ENCODE measurements around the gene SDK2. TPM values are rescaled to one million over a fixed set of nuclear protein-coding genes. Genes with fewer than 3 reads are reported as not detected.

The SDK2 gene
- polyA plus RNA-seq, 2 donors = 0.29 to 0.55 TPM

- no peaks in the 10 kb centered on the region for H3K36me3 ChIP-seq (ENCODE audit: control insufficient read depth in 2 of 2, insufficient read depth in 2 of 2, low read length in 1 of 2)
- H3K4me3 ChIP-seq (ENCODE audit: low read depth in 1 of 2, low read length in 2 of 2) = no peak overlapping the region
- H3K27me3 ChIP-seq (ENCODE audit: control insufficient read depth in 1 of 2, insufficient read depth in 2 of 2, low read length in 2 of 2) = no peaks in the 10 kb centered on the region
- WGBS, 2 donors = 52 to 76% methylated on average over 6 of the region's 6 CpGs
- no peaks in the 10 kb centered on the region for H3K9me3 ChIP-seq (ENCODE audit: control insufficient read depth in 2 of 2, insufficient read depth in 1 of 2, low read depth in 1 of 2, low read length in 1 of 2)
- peaks cover 7 to 12% of the 10 kb centered on the region in 2 donors for H3K4me1 ChIP-seq (ENCODE audit: control insufficient read depth in 2 of 2, insufficient read depth in 2 of 2, low read length in 1 of 2)
- peak overlapping the region in 1 of 2 donors; percentile 34 for H3K27ac ChIP-seq (ENCODE audit: low read depth in 2 of 2, low read length in 1 of 2)
Measured at GRCh38 chr17:73541111-73541510, 103.1 kb downstream of the SDK2 start.

GRCh38 chr17:73539166-73539565, 105.1 kb downstream of the SDK2 start:
- H3K27ac ChIP-seq (ENCODE audit: low read depth in 2 of 2, low read length in 1 of 2) = no peak overlapping the region
- H3K4me3 ChIP-seq (ENCODE audit: low read depth in 1 of 2, low read length in 2 of 2) = no peak overlapping the region
- H3K36me3 ChIP-seq (ENCODE audit: control insufficient read depth in 2 of 2, insufficient read depth in 2 of 2, low read length in 1 of 2) = no peaks in the 10 kb centered on the region
- H3K27me3 ChIP-seq (ENCODE audit: control insufficient read depth in 1 of 2, insufficient read depth in 2 of 2, low read length in 2 of 2) = no peaks in the 10 kb centered on the region
- peaks cover 3 to 9% of the 10 kb centered on the region in 2 donors for H3K4me1 ChIP-seq (ENCODE audit: control insufficient read depth in 2 of 2, insufficient read depth in 2 of 2, low read length in 1 of 2)
- WGBS, 2 donors = 48 to 65% methylated on average over 9 of the region's 9 CpGs
- H3K9me3 ChIP-seq (ENCODE audit: control insufficient read depth in 2 of 2, insufficient read depth in 1 of 2, low read depth in 1 of 2, low read length in 1 of 2) = no peaks in the 10 kb centered on the region

- no peak overlapping the region for H3K27ac ChIP-seq (ENCODE audit: low read depth in 2 of 2, low read length in 1 of 2)
- H3K4me3 ChIP-seq (ENCODE audit: low read depth in 1 of 2, low read length in 2 of 2) = no peak overlapping the region
- H3K36me3 ChIP-seq (ENCODE audit: control insufficient read depth in 2 of 2, insufficient read depth in 2 of 2, low read length in 1 of 2) = no peaks in the 10 kb centered on the region
- H3K9me3 ChIP-seq (ENCODE audit: control insufficient read depth in 2 of 2, insufficient read depth in 1 of 2, low read depth in 1 of 2, low read length in 1 of 2) = no peaks in the 10 kb centered on the region
- H3K27me3 ChIP-seq (ENCODE audit: control insufficient read depth in 1 of 2, insufficient read depth in 2 of 2, low read length in 2 of 2) = no peaks in the 10 kb centered on the region
- H3K4me1 ChIP-seq (ENCODE audit: control insufficient read depth in 2 of 2, insufficient read depth in 2 of 2, low read length in 1 of 2) = peaks cover 3 to 9% of the 10 kb centered on the region in 2 donors
- 87 to 89% methylated on average over 7 of the region's 7 CpGs for WGBS, 2 donors
Measured at GRCh38 chr17:73538445-73538844, 105.8 kb downstream of the SDK2 start.

GRCh38 chr17:73536700-73537605, 107.3 kb downstream of the SDK2 start:
- no peaks in the 10 kb centered on the region for H3K27me3 ChIP-seq (ENCODE audit: control insufficient read depth in 1 of 2, insufficient read depth in 2 of 2, low read length in 2 of 2)
- H3K27ac ChIP-seq (ENCODE audit: low read depth in 2 of 2, low read length in 1 of 2) = no peak overlapping the region
- peaks cover 3 to 5% of the 10 kb centered on the region in 2 donors for H3K4me1 ChIP-seq (ENCODE audit: control insufficient read depth in 2 of 2, insufficient read depth in 2 of 2, low read length in 1 of 2)
- 67 to 71% methylated on average over 28 of the region's 28 CpGs for WGBS, 2 donors
- H3K36me3 ChIP-seq (ENCODE audit: control insufficient read depth in 2 of 2, insufficient read depth in 2 of 2, low read length in 1 of 2) = no peaks in the 10 kb centered on the region
- H3K9me3 ChIP-seq (ENCODE audit: control insufficient read depth in 2 of 2, insufficient read depth in 1 of 2, low read depth in 1 of 2, low read length in 1 of 2) = no peaks in the 10 kb centered on the region
- no peak overlapping the region for H3K4me3 ChIP-seq (ENCODE audit: low read depth in 1 of 2, low read length in 2 of 2)

- no peaks in the 10 kb centered on the region for H3K36me3 ChIP-seq (ENCODE audit: control insufficient read depth in 2 of 2, insufficient read depth in 2 of 2, low read length in 1 of 2)
- no peak overlapping the region for H3K27ac ChIP-seq (ENCODE audit: low read depth in 2 of 2, low read length in 1 of 2)
- 81 to 87% methylated on average over 6 of the region's 6 CpGs for whole genome bisulfite sequencing, 2 donors
- no peak overlapping the region for H3K4me3 ChIP-seq (ENCODE audit: low read depth in 1 of 2, low read length in 2 of 2)
- H3K9me3 ChIP-seq (ENCODE audit: control insufficient read depth in 2 of 2, insufficient read depth in 1 of 2, low read depth in 1 of 2, low read length in 1 of 2) = no peaks in the 10 kb centered on the region
- H3K27me3 ChIP-seq (ENCODE audit: control insufficient read depth in 1 of 2, insufficient read depth in 2 of 2, low read length in 2 of 2) = no peaks in the 10 kb centered on the region
- H3K4me1 ChIP-seq (ENCODE audit: control insufficient read depth in 2 of 2, insufficient read depth in 2 of 2, low read length in 1 of 2) = no peaks in the 10 kb centered on the region
Measured at GRCh38 chr17:73535746-73536145, 108.5 kb downstream of the SDK2 start.

GRCh38 chr17:73534209-73534909, 109.9 kb downstream of the SDK2 start:
- WGBS, 2 donors = 79 to 82% methylated on average over 15 of the region's 15 CpGs
- H3K27me3 ChIP-seq (ENCODE audit: control insufficient read depth in 1 of 2, insufficient read depth in 2 of 2, low read length in 2 of 2) = no peaks in the 10 kb centered on the region
- no peak overlapping the region for H3K4me3 ChIP-seq (ENCODE audit: low read depth in 1 of 2, low read length in 2 of 2)
- H3K9me3 ChIP-seq (ENCODE audit: control insufficient read depth in 2 of 2, insufficient read depth in 1 of 2, low read depth in 1 of 2, low read length in 1 of 2) = no peaks in the 10 kb centered on the region
- no peak overlapping the region for H3K27ac ChIP-seq (ENCODE audit: low read depth in 2 of 2, low read length in 1 of 2)
- H3K4me1 ChIP-seq (ENCODE audit: control insufficient read depth in 2 of 2, insufficient read depth in 2 of 2, low read length in 1 of 2) = no peaks in the 10 kb centered on the region
- no peaks in the 10 kb centered on the region for H3K36me3 ChIP-seq (ENCODE audit: control insufficient read depth in 2 of 2, insufficient read depth in 2 of 2, low read length in 1 of 2)

- no peaks in the 10 kb centered on the region for H3K27me3 ChIP-seq (ENCODE audit: control insufficient read depth in 1 of 2, insufficient read depth in 2 of 2, low read length in 2 of 2)
- no peaks in the 10 kb centered on the region for H3K9me3 ChIP-seq (ENCODE audit: control insufficient read depth in 2 of 2, insufficient read depth in 1 of 2, low read depth in 1 of 2, low read length in 1 of 2)
- no peak overlapping the region for H3K27ac ChIP-seq (ENCODE audit: low read depth in 2 of 2, low read length in 1 of 2)
- no peak overlapping the region for H3K4me3 ChIP-seq (ENCODE audit: low read depth in 1 of 2, low read length in 2 of 2)
- 68 to 75% methylated on average over 7 of the region's 7 CpGs for WGBS, 2 donors
- H3K4me1 ChIP-seq (ENCODE audit: control insufficient read depth in 2 of 2, insufficient read depth in 2 of 2, low read length in 1 of 2) = no peaks in the 10 kb centered on the region
- H3K36me3 ChIP-seq (ENCODE audit: control insufficient read depth in 2 of 2, insufficient read depth in 2 of 2, low read length in 1 of 2) = no peaks in the 10 kb centered on the region
Measured at GRCh38 chr17:73533781-73534180, 110.5 kb downstream of the SDK2 start.

GRCh38 chr17:73533127-73533526, 111.1 kb downstream of the SDK2 start:
- 55 to 57% methylated on average over 13 of the region's 13 CpGs for WGBS, 2 donors

GRCh38 chr17:73532421-73532901, 111.8 kb downstream of the SDK2 start:
- Histone ChIP-seq H3K27me3 (ENCODE audit: control insufficient read depth in 1 of 2, insufficient read depth in 2 of 2, low read length in 2 of 2) (no peaks in the 10 kb centered on the region), H3K9me3 (ENCODE audit: control insufficient read depth in 2 of 2, insufficient read depth in 1 of 2, low read depth in 1 of 2, low read length in 1 of 2) (no peaks in the 10 kb centered on the region), H3K4me3 (ENCODE audit: low read depth in 1 of 2, low read length in 2 of 2) (no peak overlapping the region), H3K4me1 (ENCODE audit: control insufficient read depth in 2 of 2, insufficient read depth in 2 of 2, low read length in 1 of 2) (no peaks in the 10 kb centered on the region), H3K27ac (ENCODE audit: low read depth in 2 of 2, low read length in 1 of 2) (no peak overlapping the region), H3K36me3 (ENCODE audit: control insufficient read depth in 2 of 2, insufficient read depth in 2 of 2, low read length in 1 of 2) (no peaks in the 10 kb centered on the region)
- 68 to 75% methylated on average over 7 to 9 of the region's 9 CpGs for WGBS, 2 donors

More at GRCh38 chr17:73533127-73533526, 111.1 kb downstream of the SDK2 start:
- Histone ChIP-seq H3K27me3 (ENCODE audit: control insufficient read depth in 1 of 2, insufficient read depth in 2 of 2, low read length in 2 of 2) (no peaks in the 10 kb centered on the region), H3K36me3 (ENCODE audit: control insufficient read depth in 2 of 2, insufficient read depth in 2 of 2, low read length in 1 of 2) (no peaks in the 10 kb centered on the region), H3K4me1 (ENCODE audit: control insufficient read depth in 2 of 2, insufficient read depth in 2 of 2, low read length in 1 of 2) (no peaks in the 10 kb centered on the region), H3K4me3 (ENCODE audit: low read depth in 1 of 2, low read length in 2 of 2) (no peak overlapping the region), H3K27ac (ENCODE audit: low read depth in 2 of 2, low read length in 1 of 2) (no peak overlapping the region), H3K9me3 (ENCODE audit: control insufficient read depth in 2 of 2, insufficient read depth in 1 of 2, low read depth in 1 of 2, low read length in 1 of 2) (no peaks in the 10 kb centered on the region)
